GM12878 (cell line): ENCODE results near the gene UHRF1. TPM values are rescaled to one million over a fixed set of nuclear protein-coding genes. Genes with fewer than 3 reads are reported as not detected.
"Not testable (repeated sequence)": the region's sequence is repeated elsewhere in the genome, so short reads cannot be mapped to it uniquely, and the experiment has no call there.

ENCODE experiments used
- ATAC-seq: fragments of 200-7000 bp; cut with Tn5 transposase; 3 replicates; pipeline ENCODE4 v1.9.1; 2020; ENCODE audit warnings: mild to moderate bottlenecking, moderate library complexity
- BruUV-seq: library from RNA; stranded (reverse); fragments of 400-500 nt; replicated peaks from 2 replicates; lab custom pipeline; 2021; lab: Mats Ljungman, UMichigan
- CTCF ChIA-PET: fragments of 300-600 bp; sonication (Branson Sonifier 250); formaldehyde crosslinking; extraction: SDS; loops from one replicate; lab custom pipeline; 2021; ENCODE audit warnings: inconsistent platforms; lab: Yijun Ruan, JAX
- POLR2A ChIA-PET: fragments of 350-600 bp; formaldehyde crosslinking; extraction: SDS; loops from one replicate; lab custom pipeline; 2021; ENCODE audit warnings: inconsistent platforms; lab: Charles Lee
- RAD21 ChIA-PET: fragments of 300-600 bp; sonication (Branson Sonifier 250); formaldehyde crosslinking; loops from one replicate; lab custom pipeline; 2023; ENCODE audit warnings: antibody characterized with exemption; ENCODE audit not compliant: unreplicated experiment; lab: Charles Lee
- SMC1A ChIA-PET: fragments of 300-600 bp; sonication (Branson Sonifier 250); formaldehyde crosslinking; loops from one replicate; lab custom pipeline; 2023; ENCODE audit not compliant: unreplicated experiment, uncharacterized antibody; lab: Charles Lee
- DNase-seq: peaks from one replicate; pipeline ENCODE4 v3.0.0-alpha.2; 2011; ENCODE audit warnings: low read depth, low spot score
- FAIRE-seq: peaks from 3 replicates; lab custom pipeline; 2011; peaks lifted over from hg19 to GRCh38; lab: Jason Lieb, UNC
- H2AFZ ChIP-seq: 2 replicates; pipeline ENCODE4 v1.6.0; 2011; ENCODE audit warnings: low read depth, low read length, control low read depth; ENCODE audit not compliant: control insufficient read depth
- H3K27ac ChIP-seq: 2 replicates; pipeline ENCODE4 v1.5.1; 2011; ENCODE audit warnings: control low read depth; ENCODE audit not compliant: control insufficient read depth, insufficient read depth
- H3K27me3 ChIP-seq, 2 experiments: replicated peaks in 1 of 2; 2 replicates each; pipeline versions ENCODE4 v1.6.0 to v1.6.1; 2011; ENCODE audit warnings: low read length in 1 of 2; ENCODE audit not compliant: control insufficient read depth in 2 of 2, insufficient read depth in 2 of 2
- H3K36me3 ChIP-seq, 2 experiments: 2 replicates each; pipeline ENCODE4 v1.5.1; 2011; ENCODE audit warnings: low read length in 1 of 2; ENCODE audit not compliant: control insufficient read depth in 2 of 2, insufficient read depth in 2 of 2
- H3K4me1 ChIP-seq: 2 replicates; pipeline ENCODE4 v1.6.1; 2011; ENCODE audit warnings: mild to moderate bottlenecking, low read length, moderate library complexity, mixed read lengths; ENCODE audit not compliant: control insufficient read depth, insufficient read depth
- H3K4me2 ChIP-seq: 2 replicates; pipeline ENCODE4 v1.6.0; 2011; ENCODE audit warnings: control low read depth; ENCODE audit not compliant: control insufficient read depth, insufficient read depth
- H3K4me3 ChIP-seq: fragments of 200-600 bp; sonication (generic); 2 replicates; pipeline ENCODE4 v1.5.1; 2016
- H3K79me2 ChIP-seq: 2 replicates; pipeline ENCODE4 v1.6.0; 2011; ENCODE audit warnings: low read length; ENCODE audit not compliant: control insufficient read depth, insufficient read depth
- H3K9ac ChIP-seq: 2 replicates; pipeline ENCODE4 v1.8.0; 2011; ENCODE audit warnings: low read length, control low read depth, mixed read lengths; ENCODE audit not compliant: control insufficient read depth, insufficient read depth
- H3K9me3 ChIP-seq: replicated peaks from 3 replicates; pipeline ENCODE4 v1.5.1; 2011; ENCODE audit warnings: mild to moderate bottlenecking, low read length; ENCODE audit not compliant: control insufficient read depth, insufficient read depth
- H4K20me1 ChIP-seq: 2 replicates; pipeline ENCODE4 v1.6.0; 2011; ENCODE audit not compliant: control insufficient read depth, insufficient read depth
- EGR1 ChIP-seq, 2 experiments: IDR thresholded peaks; 1 replicate in 1 of 2; 2 replicates in 1 of 2; pipeline ENCODE4 v1.6.1; 2011 to 2012; ENCODE audit warnings: low read depth in 2 of 2, low read length in 2 of 2, borderline replicate concordance in 1 of 2, mild to moderate bottlenecking in 1 of 2, moderate library complexity in 1 of 2
- ETV6 ChIP-seq, 2 experiments: fragments of 450-650 bp in 1 of 2; IDR thresholded peaks in 1 of 2; conservative IDR thresholded peaks in 1 of 2; 2 replicates each; pipeline ENCODE4 v1.6.1; 2014; ENCODE audit warnings: antibody characterized with exemption in 1 of 2, borderline replicate concordance in 1 of 2, low read depth in 1 of 2, mild to moderate bottlenecking in 1 of 2, moderate library complexity in 1 of 2
- NFIC ChIP-seq: IDR thresholded peaks from 2 replicates; pipeline ENCODE4 v1.6.1; 2012; ENCODE audit warnings: low read depth, mild to moderate bottlenecking, inconsistent platforms, low read length, moderate library complexity
- POLR2AphosphoS2 ChIP-seq: IDR thresholded peaks from 2 replicates; pipeline ENCODE4 v1.6.1; 2011; ENCODE audit warnings: low read depth, mild to moderate bottlenecking, low read length, improper control_type of control experiment, moderate library complexity
- WGBS: methylation state at CpG from one replicate; pipeline ENCODE4 v1.1.6; 2016; ENCODE audit warnings: low lambda C conversion rate; ENCODE audit not compliant: insufficient replicate concordance, insufficient coverage; ENCODE audit errors: missing lambda C conversion rate; 5-methylcytosine and 5-hydroxymethylcytosine counted together
- in situ Hi-C: fragments of 300-500 bp; cut with MboI; formaldehyde crosslinking; loops from 9 replicates; pipeline ENCODE4 v1.14.3; 2018; ENCODE audit warnings: mixed read lengths
- intact Hi-C: fragments of 100-400 bp; cut with micrococcal nuclease; formaldehyde crosslinking; loops from one replicate; pipeline ENCODE4 v1.14.2; 2022; ENCODE audit not compliant: unreplicated experiment
- polyA plus RNA-seq, 11 experiments: library from polyadenylated mRNA; depleted of rRNA in 4 of 11; unstranded in 6 of 11; stranded (reverse) in 5 of 11; fragments of >200 nt; fragmentation: Nextera tagmentation in 4 of 11; fragmentation: Illumina TruSeq in 1 of 11; extraction: Ambion mirVana in 4 of 11; extraction: Trizol in 1 of 11; gene quantifications; 1 replicate in 1 of 11; 2 replicates in 10 of 11; pipeline versions ENCODE4 v1.2.1 to v1.2.3, GENCODE V29; 2011 to 2016; ENCODE audit warnings: inconsistent platforms in 2 of 11, missing spikeins in 2 of 11, low read depth in 1 of 11
- total RNA-seq, 4 experiments: library from RNA; depleted of rRNA in 3 of 4; stranded (reverse); fragments of >200 nt in 3 of 4; fragmentation: Illumina TruSeq in 1 of 4; extraction: Trizol in 1 of 4; gene quantifications; 2 replicates each; pipeline versions ENCODE4 v1.2.1 to v1.2.3, GENCODE V29; 2013 to 2021

UHRF1 gene
- total and polyA plus RNA-seq, 10 of the 15 experiments (the other 5 are each of a cell fraction or from before 2014, with no cell fraction given): 13.0 to 109 (median 37.7) TPM

DNA sequence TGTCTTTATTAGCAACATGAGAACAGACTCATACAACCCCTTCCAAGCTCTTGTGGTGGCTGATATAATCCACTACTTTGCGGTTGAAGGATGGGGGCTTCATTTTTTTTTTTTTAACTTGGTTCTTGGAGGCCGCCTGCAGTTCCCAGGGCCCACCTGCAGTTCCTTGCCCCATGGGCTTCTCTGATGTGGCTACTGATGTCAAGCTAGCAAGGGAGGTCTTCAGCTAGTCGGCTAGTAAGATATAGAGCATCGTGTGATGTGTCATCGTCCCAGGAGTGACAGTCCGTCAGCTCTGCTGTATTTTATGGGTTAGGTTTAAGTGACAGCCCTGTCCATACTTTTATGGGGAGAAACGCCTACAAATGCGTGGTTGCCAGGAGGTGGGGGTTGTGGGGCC lies 26.1 kb downstream of the UHRF1 start:
- Histone ChIP-seq H2AFZ (no peak overlapping the region), H3K4me1 (no peaks in the 10 kb centered on the region), H3K9ac (no peak overlapping the region), H3K9me3 (no peaks in the 10 kb centered on the region), H3K36me3 (peaks cover 21 to 36% of the 10 kb centered on the region in 2 experiments; a peak in 3 of 4 replicates), H3K27me3 (no peaks in the 10 kb centered on the region), H3K27ac (no peak overlapping the region), H4K20me1 (peaks cover 3% of the 10 kb centered on the region), H3K79me2 (no peaks in the 10 kb centered on the region), H3K4me3 (no peak overlapping the region), H3K4me2 (no peak overlapping the region)
- ATAC-seq (no peak), FAIRE-seq (no peak), DNase-seq (no peak)
- in situ Hi-C loops (no loop called here), intact Hi-C loops (no loop called here)
- no peak for TF ChIP-seq EGR1 (IDR thresholded peaks at IDR 0.05; ENCODE audit: borderline replicate concordance in 1 of 2, low read depth in 2 of 2, low read length in 2 of 2)
- TF ChIP-seq POLR2AphosphoS2: no peak
- TF ChIP-seq ETV6 (conservative IDR thresholded peaks at IDR 0.05 in 1 of 2, IDR thresholded peaks at IDR 0.05 in 1 of 2; ENCODE audit: borderline replicate concordance in 1 of 2, low read depth in 1 of 2): no peak
- BruUV-seq: no TSS peak
- RAD21 ChIA-PET: no interaction called here
- CTCF ChIA-PET: interaction anchor here (1.6 kb wide), 1 partner anchor 126 kb away, joined by 5 read pairs; no protein-coding TSS in a partner anchor
- WGBS: 100% methylated on average over 8 of the region's 8 CpGs
- SMC1A ChIA-PET: no interaction called here
- POLR2A ChIA-PET: no interaction called here

DNA sequence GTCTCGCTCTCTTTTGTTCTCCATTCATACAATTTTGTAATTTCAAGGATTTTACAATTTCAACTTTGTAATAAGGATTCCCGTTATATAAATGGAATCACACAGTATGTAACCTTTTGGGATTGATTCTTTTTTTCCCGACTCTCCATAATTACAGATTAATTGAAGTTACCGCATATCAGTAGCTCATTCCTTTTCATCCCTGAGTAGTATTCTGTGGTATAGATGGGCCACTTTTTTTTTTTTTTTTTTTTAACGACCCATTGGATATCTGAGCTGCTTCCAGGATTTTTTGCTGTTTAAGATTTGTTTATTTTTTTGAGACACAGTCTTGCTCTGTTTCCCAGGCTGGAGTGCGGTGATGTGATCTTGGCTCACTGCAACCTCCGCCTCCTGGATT lies 27.8 kb downstream of the UHRF1 start:
- Histone ChIP-seq H3K27ac (no peak overlapping the region), H3K79me2 (no peaks in the 10 kb centered on the region), H2AFZ (no peak overlapping the region)
- POLR2A ChIA-PET: no interaction called here
- TF ChIP-seq NFIC: no peak
- TF ChIP-seq, all 136 proteins: peak for 0
- BruUV-seq: no TSS peak
- peaks cover 17 to 32% of the 10 kb centered on the region in 2 experiments; a peak in 3 of 4 replicates for H3K36me3 ChIP-seq
- FAIRE-seq (no peak), DNase-seq (no peak), ATAC-seq (no peak)
- H3K4me1 ChIP-seq: no peaks in the 10 kb centered on the region
- H3K9me3 ChIP-seq: no peaks in the 10 kb centered on the region
- H3K27me3 ChIP-seq: no peaks in the 10 kb centered on the region
- 100% methylated on average over 6 of the region's 7 CpGs for WGBS
- no peaks in the 10 kb centered on the region; the same call in 1 of the 2 replicates for H4K20me1 ChIP-seq
- H3K4me2 ChIP-seq: no peak overlapping the region
- H3K4me3 ChIP-seq: no peak overlapping the region
- ChIA-PET RAD21 (no interaction called here), SMC1A (no interaction called here), CTCF (interaction anchor here (0.9 to 1.4 kb wide), 2 partner anchors 25 to 64 kb away, joined by 3 read pairs; no protein-coding TSS in a partner anchor)
- intact Hi-C loops (no loop called here), in situ Hi-C loops (no loop called here)
- H3K9ac ChIP-seq: no peak overlapping the region

DNA sequence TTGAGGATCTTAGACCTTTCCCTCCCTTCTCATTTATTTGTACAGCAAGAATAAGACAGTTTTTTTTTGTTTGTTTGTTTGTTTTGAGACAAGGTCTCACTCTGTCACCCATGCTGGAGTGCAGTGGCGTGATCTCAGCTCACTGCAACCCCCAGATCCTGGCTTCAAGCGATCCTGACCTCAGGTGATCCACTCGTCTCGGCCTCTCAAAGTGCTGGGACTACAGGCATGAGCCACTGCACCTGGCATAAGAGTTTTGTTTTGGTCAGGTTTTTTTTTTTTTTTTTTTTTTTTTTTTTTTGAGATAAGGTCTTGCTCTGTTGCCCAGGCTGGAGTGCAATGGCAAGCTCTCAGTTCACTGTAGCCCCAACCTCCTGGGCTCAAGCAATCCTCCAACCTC lies 29.2 kb downstream of the UHRF1 start:
- CTCF ChIA-PET: interaction anchor here (1.0 to 1.4 kb wide), 2 partner anchors 66 to 129 kb away, joined by 3 read pairs; no protein-coding TSS in a partner anchor
- H3K9ac ChIP-seq: not testable (repeated sequence)

More for the DNA sequence above, 29.2 kb downstream of the UHRF1 start:
- H3K4me2 ChIP-seq, H3K27me3 ChIP-seq, H4K20me1 ChIP-seq, FAIRE-seq, H3K4me3 ChIP-seq, H3K79me2 ChIP-seq, BruUV-seq, SMC1A ChIA-PET, ATAC-seq, H2AFZ ChIP-seq, intact Hi-C loops, H3K9me3 ChIP-seq, H3K27ac ChIP-seq, in situ Hi-C loops, DNase-seq, H3K4me1 ChIP-seq: not testable (repeated sequence)
- WGBS: 97% methylated on average over 4 of the region's 4 CpGs
- POLR2A ChIA-PET: interaction anchor here (0.6 kb wide), 1 partner anchor 22 kb away, joined by 3 read pairs; no protein-coding TSS in a partner anchor
- peaks cover 16 to 30% of the 10 kb centered on the region in 2 experiments; a peak in 3 of 4 replicates for H3K36me3 ChIP-seq
- RAD21 ChIA-PET: interaction anchor here (0.7 to 1.4 kb wide), 2 partner anchors 30 to 1098 kb away, joined by 3 to 4 read pairs; partner anchors contain the start of gene KDM4B
